Prostate gland (tissue), 2 donors: Measurements from ENCODE around the gene PAQR5. TPM values are rescaled to one million over a fixed set of nuclear protein-coding genes. Genes with fewer than 3 reads are reported as not detected.

Experiments
- DNase-seq: peaks from one replicate; pipeline ENCODE4 v3.0.0-alpha.2; 2019; ENCODE audit warnings: low spot score
- H3K27ac ChIP-seq, 2 donors: fragments of 200-600 bp; sonication (generic); 2 replicates each; pipeline ENCODE4 v1.5.1; 2017 to 2019
- H3K27me3 ChIP-seq: fragments of 200-600 bp; sonication (generic); replicated peaks from 2 replicates; pipeline ENCODE4 v1.5.1; 2019; ENCODE audit not compliant: insufficient read depth
- H3K36me3 ChIP-seq, 2 donors: fragments of 200-600 bp; sonication (generic); 1 replicate in 1 of 2; 2 replicates in 1 of 2; pipeline versions ENCODE4 v1.5.1 to v1.8.1; 2017 to 2019
- H3K4me1 ChIP-seq: fragments of 200-600 bp; sonication (generic); replicated peaks from 2 replicates; pipeline ENCODE4 v1.5.1; 2019
- H3K4me3 ChIP-seq, 2 donors: fragments of 200-600 bp; sonication (generic); 2 replicates each; pipeline ENCODE4 v1.5.1; 2017 to 2019
- H3K9me3 ChIP-seq: fragments of 200-600 bp; sonication (generic); 2 replicates; pipeline ENCODE4 v1.5.1; 2017
- POLR2A ChIP-seq: fragments of 450-650 bp; IDR thresholded peaks from one replicate; pipeline ENCODE4 v1.6.1; 2016; ENCODE audit warnings: antibody characterized with exemption, mild to moderate bottlenecking
- POLR2AphosphoS5 ChIP-seq: sonication (generic); formaldehyde crosslinking; IDR thresholded peaks from one replicate; pipeline ENCODE4 v1.6.1; 2017; ENCODE audit warnings: antibody characterized with exemption
- WGBS: methylation state at CpG from one replicate; pipeline ENCODE4 v1.1.5; 2018; 5-methylcytosine and 5-hydroxymethylcytosine counted together
- intact Hi-C: fragments of 100-400 bp; cut with DNase I; formaldehyde crosslinking; loops from one replicate; pipeline ENCODE4 v1.14.2; 2022
- total RNA-seq, 2 donors: library from RNA; depleted of rRNA; stranded (reverse); fragments of >200 nt; gene quantifications; one replicate each; pipeline ENCODE4 v1.1.0, GENCODE V29; 2016
- TF ChIP-seq, protein P1 (sequence below), 4 experiments: fragments of 200-600 bp in 2 of 4; fragments of 450-650 bp in 2 of 4; sonication (generic) in 2 of 4; IDR thresholded peaks; 1 replicate in 3 of 4; 2 replicates in 1 of 4; pipeline ENCODE4 v1.5.1; 2016 to 2019; ENCODE audit warnings: antibody characterized with exemption in 4 of 4, mild to moderate bottlenecking in 2 of 4, moderate library complexity in 2 of 4

The PAQR5 gene
- total RNA-seq, 2 donors from 2014 or later, result 0.17 to 1.2 TPM

DNA sequence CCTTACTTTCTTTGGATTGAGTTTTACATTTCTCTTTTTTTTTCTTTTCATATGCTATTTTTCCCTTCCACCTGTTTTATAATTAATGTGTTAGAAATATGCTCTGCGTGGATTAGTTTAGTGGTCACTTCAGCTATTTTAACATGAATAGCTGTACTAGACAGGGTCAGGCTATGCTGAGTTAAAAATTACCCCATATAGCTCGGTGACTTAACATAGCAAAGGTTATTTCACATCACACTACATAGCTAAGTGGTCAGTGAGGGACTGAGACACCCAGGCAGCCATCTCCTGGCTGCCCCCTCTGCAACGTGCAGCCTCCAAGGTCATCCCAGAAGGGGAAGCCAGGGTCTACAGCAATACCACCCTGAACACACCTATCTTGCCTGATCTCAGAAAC lies 68.5 kb downstream of the PAQR5 start:
- WGBS, result 82% methylated on average over 3 of the region's 3 CpGs
- H3K4me1 ChIP-seq, result no peaks in the 10 kb centered on the region

DNA sequence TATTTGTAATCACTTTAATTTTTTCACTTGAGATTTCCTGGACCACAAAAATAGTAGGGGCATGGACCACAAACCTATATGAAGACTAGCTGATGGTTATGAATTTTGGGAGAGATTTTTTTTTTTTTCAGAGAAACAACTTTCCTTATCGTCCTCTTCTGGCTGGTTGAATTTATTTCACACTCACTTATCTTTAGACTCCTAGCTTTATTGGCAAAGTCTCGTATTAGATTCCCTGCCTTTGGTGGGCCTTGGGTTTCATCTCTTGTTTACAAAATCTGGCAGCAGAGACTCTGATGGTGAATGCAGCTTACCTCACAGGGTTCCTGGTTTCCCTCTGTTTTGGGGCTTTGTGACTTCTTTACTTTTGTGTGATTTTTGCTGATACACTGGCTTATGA lies 70.9 kb downstream of the PAQR5 start:
- TF ChIP-seq POLR2AphosphoS5 (no peak), POLR2A (no peak)
- TF ChIP-seq, protein P1, sequence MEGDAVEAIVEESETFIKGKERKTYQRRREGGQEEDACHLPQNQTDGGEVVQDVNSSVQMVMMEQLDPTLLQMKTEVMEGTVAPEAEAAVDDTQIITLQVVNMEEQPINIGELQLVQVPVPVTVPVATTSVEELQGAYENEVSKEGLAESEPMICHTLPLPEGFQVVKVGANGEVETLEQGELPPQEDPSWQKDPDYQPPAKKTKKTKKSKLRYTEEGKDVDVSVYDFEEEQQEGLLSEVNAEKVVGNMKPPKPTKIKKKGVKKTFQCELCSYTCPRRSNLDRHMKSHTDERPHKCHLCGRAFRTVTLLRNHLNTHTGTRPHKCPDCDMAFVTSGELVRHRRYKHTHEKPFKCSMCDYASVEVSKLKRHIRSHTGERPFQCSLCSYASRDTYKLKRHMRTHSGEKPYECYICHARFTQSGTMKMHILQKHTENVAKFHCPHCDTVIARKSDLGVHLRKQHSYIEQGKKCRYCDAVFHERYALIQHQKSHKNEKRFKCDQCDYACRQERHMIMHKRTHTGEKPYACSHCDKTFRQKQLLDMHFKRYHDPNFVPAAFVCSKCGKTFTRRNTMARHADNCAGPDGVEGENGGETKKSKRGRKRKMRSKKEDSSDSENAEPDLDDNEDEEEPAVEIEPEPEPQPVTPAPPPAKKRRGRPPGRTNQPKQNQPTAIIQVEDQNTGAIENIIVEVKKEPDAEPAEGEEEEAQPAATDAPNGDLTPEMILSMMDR (IDR thresholded peaks at IDR 0.05), result no peak
- Histone ChIP-seq H3K36me3 (no peaks in the 10 kb centered on the region), H3K27ac (no peak overlapping the region), H3K4me3 (no peak overlapping the region), H3K9me3 (no peaks in the 10 kb centered on the region), H3K27me3 (no peaks in the 10 kb centered on the region), H3K4me1 (no peaks in the 10 kb centered on the region)
- intact Hi-C loops, result no loop called here
- DNase-seq, result no peak
- 75% methylated on average over 2 of the region's 2 CpGs for WGBS

More for the DNA sequence above, 68.5 kb downstream of the PAQR5 start:
- DNase-seq, result no peak
- Histone ChIP-seq H3K27me3 (no peaks in the 10 kb centered on the region), H3K36me3 (no peaks in the 10 kb centered on the region), H3K27ac (no peak overlapping the region), H3K9me3 (no peaks in the 10 kb centered on the region), H3K4me3 (no peak overlapping the region)
- TF ChIP-seq POLR2A (no peak), POLR2AphosphoS5 (no peak)
- TF ChIP-seq, protein P1 (IDR thresholded peaks at IDR 0.05), result no peak
- intact Hi-C loops, result no loop called here

DNA sequence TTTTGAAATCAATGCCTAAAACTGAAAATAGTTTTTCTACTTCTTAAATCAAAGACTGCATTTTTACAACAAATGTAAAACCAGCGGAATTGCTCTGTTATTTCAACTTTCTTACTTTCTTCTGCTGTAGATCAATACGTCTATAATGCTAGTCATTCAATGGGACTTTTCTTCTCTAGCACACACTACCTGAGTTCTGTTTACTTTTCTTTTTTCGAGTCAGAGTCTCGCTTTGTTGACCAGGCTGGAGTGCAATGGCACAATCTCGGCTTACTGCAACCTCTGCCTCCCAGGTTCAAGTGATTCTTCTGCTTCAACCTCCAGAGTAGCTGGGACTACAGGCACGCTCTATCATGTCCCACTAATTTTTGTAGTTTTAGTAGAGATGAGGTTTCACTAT lies 74.7 kb downstream of the PAQR5 start:
- H3K4me1 ChIP-seq, result no peaks in the 10 kb centered on the region
- H3K36me3 ChIP-seq, result no peaks in the 10 kb centered on the region
- H3K27ac ChIP-seq, result no peak overlapping the region
- DNase-seq, result no peak
- H3K4me3 ChIP-seq, result no peak overlapping the region
- intact Hi-C loops, result no loop called here
- WGBS, result 88% methylated on average over 6 of the region's 6 CpGs
- H3K9me3 ChIP-seq, result no peaks in the 10 kb centered on the region
- no peaks in the 10 kb centered on the region for H3K27me3 ChIP-seq
- TF ChIP-seq, protein P1 (IDR thresholded peaks at IDR 0.05), result no peak

DNA sequence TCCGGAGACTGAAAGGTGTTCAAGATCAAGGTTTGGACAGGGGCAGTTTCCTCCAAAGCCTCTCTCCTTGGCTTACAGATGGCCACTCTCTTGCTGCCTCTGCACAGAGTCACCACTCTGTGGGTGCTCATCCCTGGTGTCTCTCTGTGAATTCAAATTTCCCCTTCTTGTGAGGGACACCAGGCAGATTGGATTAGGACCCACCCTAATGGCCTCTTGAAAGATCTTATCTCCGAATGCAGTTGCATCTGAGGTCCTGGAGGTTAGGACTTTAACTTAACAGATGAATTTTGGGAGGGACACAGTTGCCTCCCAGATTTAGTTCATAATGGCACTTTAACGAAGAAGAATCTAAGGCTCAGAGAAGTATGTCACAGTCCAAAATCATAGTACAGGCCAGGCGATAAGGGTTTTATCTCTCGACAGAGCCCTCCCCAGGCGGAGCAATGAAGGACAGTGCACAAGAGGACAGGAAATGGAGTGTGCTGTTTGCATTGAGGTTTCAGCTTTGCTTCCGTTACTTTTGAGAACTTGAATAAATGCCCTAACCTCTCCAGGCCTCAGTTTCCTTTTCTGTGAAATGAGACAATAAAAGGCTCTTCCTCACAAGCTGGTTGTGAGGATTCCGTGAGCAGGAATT lies 76.6 kb downstream of the PAQR5 start:
- Histone ChIP-seq H3K27ac (no peak overlapping the region), H3K9me3 (no peaks in the 10 kb centered on the region), H3K27me3 (no peaks in the 10 kb centered on the region), H3K4me3 (no peak overlapping the region), H3K36me3 (no peaks in the 10 kb centered on the region), H3K4me1 (no peaks in the 10 kb centered on the region)
- WGBS, result 84% methylated on average over 8 of the region's 8 CpGs
- intact Hi-C loops, result no loop called here
- DNase-seq, result no peak
- TF ChIP-seq POLR2A (no peak), POLR2AphosphoS5 (no peak)
- TF ChIP-seq, protein P1 (IDR thresholded peaks at IDR 0.05), result no peak

DNA sequence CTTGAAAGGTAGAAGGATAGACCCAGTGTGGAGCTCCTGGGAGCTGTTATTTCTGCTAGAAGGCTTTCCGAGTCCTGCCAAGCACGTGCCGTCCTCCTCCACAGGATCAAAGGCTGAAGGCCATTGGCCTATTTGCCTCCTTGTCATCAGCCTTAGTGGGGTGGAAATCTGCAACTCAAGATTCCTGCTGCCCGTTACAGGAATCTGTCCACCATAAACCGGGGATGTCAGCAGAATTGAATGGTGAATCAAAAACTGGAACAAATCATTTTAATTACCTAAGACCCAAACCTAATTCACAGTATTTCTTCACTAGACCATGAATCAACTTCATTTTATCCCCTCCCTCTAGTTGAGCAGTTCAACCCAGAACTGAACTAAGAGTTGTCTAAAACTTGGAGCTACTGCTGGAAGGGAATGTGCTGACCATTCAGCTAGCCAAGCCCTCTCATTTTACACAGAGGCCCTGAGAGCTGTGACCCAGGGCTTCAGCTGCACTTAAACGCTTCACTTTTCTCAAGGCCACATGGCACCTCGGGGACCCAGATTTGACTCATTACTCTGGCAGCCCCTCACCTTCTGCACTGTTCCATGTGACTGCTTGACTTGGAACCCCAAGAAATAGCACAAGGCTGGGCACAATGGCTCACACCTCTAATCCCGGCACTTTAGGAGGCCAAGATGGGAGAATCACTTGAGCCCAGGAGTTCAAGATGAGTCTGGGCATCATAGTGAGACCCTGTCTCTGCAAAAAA lies 78.7 kb downstream of the PAQR5 start:
- 88% methylated on average over 8 of the region's 8 CpGs for WGBS
- Histone ChIP-seq H3K36me3 (no peaks in the 10 kb centered on the region), H3K27ac (no peak overlapping the region), H3K27me3 (no peaks in the 10 kb centered on the region), H3K4me3 (no peak overlapping the region), H3K9me3 (no peaks in the 10 kb centered on the region), H3K4me1 (no peaks in the 10 kb centered on the region)
- intact Hi-C loops, result no loop called here
- DNase-seq, result no peak
- no peak for TF ChIP-seq POLR2A
- TF ChIP-seq POLR2AphosphoS5, result no peak
- TF ChIP-seq, protein P1 (IDR thresholded peaks at IDR 0.05), result no peak
